Glomerular endothelial cell (primary cell): ENCODE data around the gene PIWIL1. TPM values are rescaled to one million over a fixed set of nuclear protein-coding genes. Genes with fewer than 3 reads are reported as not detected.

Source experiments
- total RNA-seq: library from RNA; depleted of rRNA; stranded (reverse); fragments of >200 nt; gene quantifications from 2 replicates; pipeline ENCODE4 v1.2.3, GENCODE V29; 2015

The PIWIL1 gene
- total RNA-seq, 1 donor from 2014 or later: not detected

Other genes starting within 250 kb of the PIWIL1 start
- 1.5 TPM in 1 of 2 replicates, not detected in the other for gene FZD10, start 175.4 kb upstream of the PIWIL1 start, total RNA-seq